MM.1S (cell line): ENCODE data around the gene COMTD1.

Experiments
- DNase-seq: peaks from one replicate; pipeline ENCODE4 v3.0.0-alpha.2; 2015
- H2AFZ ChIP-seq: fragments of 300-600 bp; sonication (generic); 2 replicates; pipeline ENCODE4 v1.6.0; 2016; ENCODE audit warnings: antibody characterized with exemption, low read length
- H3F3A ChIP-seq: fragments of 300-600 bp; sonication (generic); 2 replicates; pipeline ENCODE4 v1.6.1; 2016; ENCODE audit warnings: mild to moderate bottlenecking, antibody characterized with exemption, low read length, moderate library complexity, mixed read lengths; ENCODE audit not compliant: insufficient read depth
- H3K27ac ChIP-seq: fragments of 300-600 bp; sonication (generic); 2 replicates; pipeline ENCODE4 v1.5.1; 2016; ENCODE audit warnings: mild to moderate bottlenecking, low read length
- H3K27me3 ChIP-seq: fragments of 300-600 bp; sonication (generic); replicated peaks from 2 replicates; pipeline ENCODE4 v1.6.0; 2016; ENCODE audit warnings: low read length; ENCODE audit not compliant: insufficient read depth
- H3K36me3 ChIP-seq: fragments of 300-600 bp; sonication (generic); replicated peaks from 2 replicates; pipeline ENCODE4 v1.6.1; 2016; ENCODE audit warnings: mild to moderate bottlenecking, low read length, mixed read lengths; ENCODE audit not compliant: insufficient read depth
- H3K4me1 ChIP-seq: fragments of 300-600 bp; sonication (generic); 2 replicates; pipeline ENCODE4 v1.6.1; 2016; ENCODE audit warnings: low read length, mixed read lengths
- H3K4me2 ChIP-seq: fragments of 300-600 bp; sonication (generic); 2 replicates; pipeline ENCODE4 v1.6.0; 2016; ENCODE audit warnings: low read depth, low read length
- H3K4me3 ChIP-seq: fragments of 300-600 bp; sonication (generic); 2 replicates; pipeline ENCODE4 v1.5.1; 2016; ENCODE audit warnings: low read length, mixed read lengths
- H3K79me2 ChIP-seq: fragments of 300-600 bp; sonication (generic); 2 replicates; pipeline ENCODE4 v1.6.1; 2016; ENCODE audit warnings: mixed run types, low read length, mixed read lengths
- H3K9ac ChIP-seq: fragments of 300-600 bp; sonication (generic); 2 replicates; pipeline ENCODE4 v1.6.1; 2016; ENCODE audit warnings: low read length, mixed read lengths
- H3K9me2 ChIP-seq: fragments of 300-600 bp; sonication (generic); replicated peaks from 2 replicates; pipeline ENCODE4 v1.6.1; 2016; ENCODE audit warnings: mild to moderate bottlenecking, low read length, mixed read lengths; ENCODE audit not compliant: insufficient read depth
- H3K9me3 ChIP-seq: fragments of 300-600 bp; sonication (generic); replicated peaks from 2 replicates; pipeline ENCODE4 v1.6.1; 2016; ENCODE audit warnings: mild to moderate bottlenecking, low read length, mixed read lengths; ENCODE audit not compliant: insufficient read depth
- H4K20me1 ChIP-seq: fragments of 300-600 bp; sonication (generic); 2 replicates; pipeline ENCODE4 v1.6.1; 2016; ENCODE audit warnings: mild to moderate bottlenecking, low read length, moderate library complexity, mixed read lengths; ENCODE audit not compliant: insufficient read depth
- EZH2 ChIP-seq: fragments of 300-600 bp; sonication (generic); optimal IDR thresholded peaks from 2 replicates; pipeline ENCODE3; 2017; ENCODE audit warnings: low read depth, mild to moderate bottlenecking, antibody characterized with exemption, low read length, mixed read lengths
- EZH2phosphoT487 ChIP-seq: fragments of 300-600 bp; sonication (generic); IDR thresholded peaks from 2 replicates; pipeline ENCODE4 v1.6.1; 2018; ENCODE audit warnings: antibody characterized with exemption, low read length
- TF ChIP-seq, protein P1 (sequence below): fragments of 300-600 bp; sonication (generic); IDR thresholded peaks from 2 replicates; pipeline ENCODE4 v1.5.1; 2016; ENCODE audit warnings: antibody characterized with exemption, low read length, mixed read lengths

COMTD1 gene

DNA sequence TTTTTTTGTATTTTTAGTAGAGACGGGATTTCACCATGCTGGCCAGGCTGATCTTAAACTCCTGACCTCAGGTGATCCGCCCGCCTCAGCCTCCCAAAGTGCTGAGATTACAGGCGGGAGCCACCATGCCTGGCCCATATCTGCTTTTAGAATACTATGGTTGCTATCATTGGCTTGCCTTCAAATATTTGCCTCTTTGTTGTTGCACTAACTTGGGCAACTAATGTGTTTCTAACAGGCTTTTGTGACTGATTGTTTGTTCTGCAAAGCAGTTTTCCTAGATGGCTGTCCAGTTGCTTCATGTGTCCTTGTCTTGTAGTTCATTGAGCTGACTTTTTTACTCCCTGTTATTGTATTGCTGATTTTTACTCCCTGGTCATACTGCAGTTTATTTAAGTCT lies 15.5 kb downstream of the COMTD1 start:
- Histone ChIP-seq H3K4me2 (no peak overlapping the region), H3K4me3 (no peak overlapping the region), H3K4me1 (peaks cover 20% of the 10 kb centered on the region), H3K9me3 (no peaks in the 10 kb centered on the region), H3K9ac (no peak overlapping the region), H3K27ac (no peak overlapping the region), H3F3A (peaks cover 21% of the 10 kb centered on the region), H2AFZ (no peak overlapping the region), H3K9me2 (no peaks in the 10 kb centered on the region), H3K36me3 (peaks cover 21% of the 10 kb centered on the region), H4K20me1 (peaks cover 18% of the 10 kb centered on the region), H3K79me2 (peaks cover 94% of the 10 kb centered on the region), H3K27me3 (no peaks in the 10 kb centered on the region)
- DNase-seq, result no peak
- TF ChIP-seq EZH2phosphoT487 (no peak), EZH2 (no peak)
- TF ChIP-seq, protein P1, sequence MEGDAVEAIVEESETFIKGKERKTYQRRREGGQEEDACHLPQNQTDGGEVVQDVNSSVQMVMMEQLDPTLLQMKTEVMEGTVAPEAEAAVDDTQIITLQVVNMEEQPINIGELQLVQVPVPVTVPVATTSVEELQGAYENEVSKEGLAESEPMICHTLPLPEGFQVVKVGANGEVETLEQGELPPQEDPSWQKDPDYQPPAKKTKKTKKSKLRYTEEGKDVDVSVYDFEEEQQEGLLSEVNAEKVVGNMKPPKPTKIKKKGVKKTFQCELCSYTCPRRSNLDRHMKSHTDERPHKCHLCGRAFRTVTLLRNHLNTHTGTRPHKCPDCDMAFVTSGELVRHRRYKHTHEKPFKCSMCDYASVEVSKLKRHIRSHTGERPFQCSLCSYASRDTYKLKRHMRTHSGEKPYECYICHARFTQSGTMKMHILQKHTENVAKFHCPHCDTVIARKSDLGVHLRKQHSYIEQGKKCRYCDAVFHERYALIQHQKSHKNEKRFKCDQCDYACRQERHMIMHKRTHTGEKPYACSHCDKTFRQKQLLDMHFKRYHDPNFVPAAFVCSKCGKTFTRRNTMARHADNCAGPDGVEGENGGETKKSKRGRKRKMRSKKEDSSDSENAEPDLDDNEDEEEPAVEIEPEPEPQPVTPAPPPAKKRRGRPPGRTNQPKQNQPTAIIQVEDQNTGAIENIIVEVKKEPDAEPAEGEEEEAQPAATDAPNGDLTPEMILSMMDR, result no peak

DNA sequence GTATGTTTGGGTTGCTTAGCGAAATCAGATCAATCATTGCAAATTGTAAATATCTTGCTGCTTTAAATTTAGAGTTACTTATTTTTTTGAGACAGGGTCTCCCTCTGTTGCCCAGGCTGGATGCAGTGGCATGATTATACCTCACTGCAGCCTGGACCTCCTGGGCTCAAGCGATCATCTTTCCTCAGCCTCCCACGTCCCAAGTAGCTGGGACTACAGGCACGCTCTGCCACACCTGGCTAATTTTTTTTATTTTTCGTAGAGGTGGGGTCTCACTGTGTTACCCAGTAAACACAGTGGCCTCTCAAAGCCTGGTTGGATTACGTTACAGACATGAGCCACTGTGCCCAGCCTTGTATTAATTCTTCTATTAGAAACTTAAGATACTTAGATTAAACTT lies 23.4 kb downstream of the COMTD1 start:
- Histone ChIP-seq H3K27me3 (no peaks in the 10 kb centered on the region), H3K4me2 (peak overlapping the region; percentile 77; the same call in 1 of the 2 replicates), H3K9me2 (no peaks in the 10 kb centered on the region), H2AFZ (no peak overlapping the region), H3K36me3 (peaks cover 8% of the 10 kb centered on the region; the same call in 1 of the 2 replicates), H3K9ac (no peak overlapping the region), H3K4me3 (0 out of 2 replicates have a peak overlapping the region, but pooled peaks have one; percentile 97), H3K4me1 (peaks cover 11% of the 10 kb centered on the region), H3F3A (peaks cover 6% of the 10 kb centered on the region; the same call in 1 of the 2 replicates), H3K79me2 (peaks cover 67% of the 10 kb centered on the region), H3K27ac (no peak overlapping the region), H3K9me3 (no peaks in the 10 kb centered on the region), H4K20me1 (peaks cover 3% of the 10 kb centered on the region; the same call in 1 of the 2 replicates)
- no peak for DNase-seq
- TF ChIP-seq EZH2phosphoT487 (no peak), EZH2 (no peak)
- TF ChIP-seq, protein P1, result no peak

DNA sequence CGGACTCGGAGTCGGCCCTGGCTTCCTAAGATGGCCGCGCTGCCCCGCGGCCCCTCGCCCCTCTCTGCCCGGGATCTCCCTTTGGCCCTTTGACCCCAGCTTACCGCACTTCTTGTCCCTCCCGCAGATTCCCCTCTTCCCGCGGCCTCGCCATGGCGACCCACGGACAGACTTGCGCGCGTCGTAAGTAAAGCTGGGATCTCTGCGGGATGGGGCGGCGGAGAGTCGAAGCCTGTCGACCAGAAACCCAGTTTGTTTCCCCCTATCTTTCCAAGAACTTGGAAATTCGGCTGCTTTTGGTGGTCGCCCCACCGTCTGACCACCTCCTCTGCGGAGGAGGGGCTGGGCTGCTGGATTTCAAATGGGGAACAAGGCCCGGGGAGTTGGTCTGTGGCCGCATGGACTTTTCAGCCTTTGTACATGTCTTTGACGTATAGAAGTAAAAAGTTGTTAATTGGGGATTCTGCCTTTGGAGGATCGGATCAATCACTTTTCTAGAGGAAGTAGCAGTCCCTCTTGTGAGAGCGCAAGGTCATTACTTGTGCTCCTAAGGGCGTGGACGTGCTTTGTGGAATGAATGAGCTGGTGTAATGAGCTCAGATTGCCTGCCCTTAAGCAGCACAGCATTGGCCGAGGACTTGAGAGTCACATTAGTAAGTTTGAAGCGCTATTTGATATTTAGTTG lies 24.6 kb downstream of the COMTD1 start:
- Histone ChIP-seq H3K4me3 (peak overlapping the region; percentile 97), H2AFZ (peak overlapping the region; percentile 62), H3K9ac (peak overlapping the region; percentile 99), H3K9me3 (no peaks in the 10 kb centered on the region), H3F3A (peaks cover 6% of the 10 kb centered on the region; the same call in 1 of the 2 replicates), H3K27ac (peak overlapping the region; percentile 96), H3K27me3 (no peaks in the 10 kb centered on the region), H3K36me3 (peaks cover 4% of the 10 kb centered on the region; the same call in 1 of the 2 replicates), H3K4me2 (peak overlapping the region; percentile 77), H3K79me2 (peaks cover 56% of the 10 kb centered on the region), H3K9me2 (no peaks in the 10 kb centered on the region), H4K20me1 (no peaks in the 10 kb centered on the region), H3K4me1 (peaks cover 11% of the 10 kb centered on the region)
- TF ChIP-seq EZH2phosphoT487, result no peak
- no peak for TF ChIP-seq EZH2
- TF ChIP-seq, protein P1, result no peak
- DNase-seq, result peak; percentile 64
